Motor neuron (in vitro differentiated cells): ENCODE data around the gene CFAP45. TPM values are rescaled to one million over a fixed set of nuclear protein-coding genes. Genes with fewer than 3 reads are reported as not detected.
A peak's percentile ranks its signal among the peaks of the same experiment; 100 is the strongest.

Experiments used
- ATAC-seq, 8 experiments: fragments of 200-7000 bp; cut with Tn5 transposase; replicated peaks in 6 of 8; 2 replicates each; pipeline ENCODE4 v1.8.0; 2021; ENCODE audit warnings: mild to moderate bottlenecking in 8 of 8, moderate library complexity in 8 of 8
- H3K27ac ChIP-seq, 2 donors: fragments of 250-450 bp; sonication (Bioruptor Pico); 2 replicates each; pipeline ENCODE4 v1.9.0; 2021; ENCODE audit warnings: antibody characterized with exemption in 2 of 2, mild to moderate bottlenecking in 2 of 2, moderate library complexity in 1 of 2
- H3K4me1 ChIP-seq, 2 donors: fragments of 250-450 bp; sonication (Bioruptor Pico); replicated peaks in 1 of 2; 2 replicates each; pipeline ENCODE4 v1.6.1; 2021; ENCODE audit warnings: antibody characterized with exemption in 2 of 2, mild to moderate bottlenecking in 2 of 2, moderate library complexity in 1 of 2
- H3K4me3 ChIP-seq, 5 donors: fragments of 250-450 bp; sonication (Bioruptor Pico); 2 replicates each; pipeline ENCODE4 v1.9.0; 2021; ENCODE audit warnings: antibody characterized with exemption in 5 of 5, mild to moderate bottlenecking in 5 of 5, moderate library complexity in 4 of 5
- WGBS, 10 experiments: fragments of 450-650 bp; shearing (Covaris generic); methylation state at CpG; one replicate each; pipeline ENCODE4 v1.0.0; 2022; 5-methylcytosine and 5-hydroxymethylcytosine counted together
- in situ Hi-C, 9 experiments: fragments of 400-800 bp; cut with MboI; loops; one replicate each; pipeline ENCODE4 v1.15.0; 2021; ENCODE audit warnings: low sequenced_read_pairs in 9 of 9, low pct_unique_long_range_greater_than_20kb in 2 of 9; ENCODE audit not compliant: unreplicated experiment in 9 of 9
- total RNA-seq, 8 experiments: library from RNA; unstranded; fragments of 300-600 nt; gene quantifications; 2 replicates each; pipeline versions ENCODE4 v1.2.3 to v1.2.4, GENCODE V29; 2022

The CFAP45 gene
- total RNA-seq, 8 experiments from 2014 or later = 0.50 to 30.7 (median 1.2) TPM

GRCh38 chr1:159934136-159935039 is 34.4 kb upstream of the CFAP45 start:
- WGBS, 10 experiments = 17 to 100% (median 97%) methylated on average over 1 to 2 of the region's 14 CpGs; no CpG with 5 or more reads in 2 of the 10 experiments
- ATAC-seq = no peak
- Histone ChIP-seq H3K4me3 (no peak overlapping the region), H3K27ac (no peak overlapping the region), H3K4me1 (peaks cover 17 to 19% of the 10 kb centered on the region in 2 donors)
- in situ Hi-C loops = loop anchor here in 4 of 9 experiments (5.0 to 25.0 kb wide), 6 partner anchors 70 to 303 kb away; partner anchors contain the start of genes IGSF8 (in 2 of the 4), KCNJ9 (in 2 of the 4), DUSP23 (in 1 of the 4) and KCNJ10 (in 1 of the 4)

- Histone ChIP-seq H3K27ac (no peak overlapping the region), H3K4me3 (no peak overlapping the region), H3K4me1 (peaks cover 17 to 19% of the 10 kb centered on the region in 2 donors)
- in situ Hi-C loops = loop anchor here in 4 of 9 experiments (10.0 to 25.0 kb wide), 5 partner anchors 71 to 304 kb away; partner anchors contain the start of genes IGSF8 (in 2 of the 4), KCNJ9 (in 2 of the 4), DUSP23 (in 1 of the 4) and KCNJ10 (in 1 of the 4)
- 60 to 100% (median 85%) methylated on average over 1 to 4 of the region's 4 CpGs; no CpG with 5 or more reads in 2 of the 10 experiments for WGBS, 10 experiments
- ATAC-seq = no peak
These were observed 33.4 kb upstream of the CFAP45 start for GRCh38 chr1:159933347-159933746.

GRCh38 chr1:159932296-159933285 is 32.6 kb upstream of the CFAP45 start:
- in situ Hi-C loops = loop anchor here in 4 of 9 experiments (10.0 to 25.0 kb wide), 5 partner anchors 72 to 305 kb away; partner anchors contain the start of genes IGSF8 (in 2 of the 4), KCNJ9 (in 2 of the 4), DUSP23 (in 1 of the 4) and KCNJ10 (in 1 of the 4)
- no peak overlapping the region for H3K27ac ChIP-seq
- H3K4me1 ChIP-seq = peaks cover 12% of the 10 kb centered on the region in 2 donors
- ATAC-seq = no peak
- 43 to 100% (median 87%) methylated on average over 1 to 9 of the region's 16 CpGs; no CpG with 5 or more reads in 1 of the 10 experiments for WGBS, 10 experiments
- no peak overlapping the region for H3K4me3 ChIP-seq

- 57 to 100% (median 93%) methylated on average over 1 to 3 of the region's 3 CpGs; no CpG with 5 or more reads in 5 of the 10 experiments for WGBS, 10 experiments
- H3K27ac ChIP-seq = no peak overlapping the region
- in situ Hi-C loops = loop anchor here in 4 of 9 experiments (10.0 to 25.0 kb wide), 5 partner anchors 73 to 306 kb away; partner anchors contain the start of genes IGSF8 (in 2 of the 4), KCNJ9 (in 2 of the 4), DUSP23 (in 1 of the 4) and KCNJ10 (in 1 of the 4)
- H3K4me1 ChIP-seq = peaks cover 4% of the 10 kb centered on the region in 2 donors
- peak in 2 of 8 experiments; percentile 46 to 51 for ATAC-seq
- H3K4me3 ChIP-seq = no peak overlapping the region
These were observed 31.8 kb upstream of the CFAP45 start for GRCh38 chr1:159931795-159932173.

- H3K4me3 ChIP-seq = no peak overlapping the region
- H3K27ac ChIP-seq = no peak overlapping the region
- in situ Hi-C loops = loop anchor here in 4 of 9 experiments (10.0 to 25.0 kb wide), 5 partner anchors 74 to 306 kb away; partner anchors contain the start of genes IGSF8 (in 2 of the 4), KCNJ9 (in 2 of the 4), DUSP23 (in 1 of the 4) and KCNJ10 (in 1 of the 4)
- 40 to 100% (median 81%) methylated on average over 1 to 7 of the region's 13 CpGs; no CpG with 5 or more reads in 4 of the 10 experiments for WGBS, 10 experiments
- peaks cover 0 to under 1% of the 10 kb centered on the region in 2 donors for H3K4me1 ChIP-seq
- no peak for ATAC-seq
These were observed 31.3 kb upstream of the CFAP45 start for GRCh38 chr1:159931101-159931794.

- Histone ChIP-seq H3K27ac (no peak overlapping the region), H3K4me3 (no peak overlapping the region), H3K4me1 (peaks cover 5 to 6% of the 10 kb centered on the region in 2 donors)
- ATAC-seq = no peak
- in situ Hi-C loops = loop anchor here in 4 of 9 experiments (10.0 to 25.0 kb wide), 5 partner anchors 74 to 307 kb away; partner anchors contain the start of genes IGSF8 (in 2 of the 4), KCNJ9 (in 2 of the 4), DUSP23 (in 1 of the 4) and KCNJ10 (in 1 of the 4)
- 93 to 100% (median 98%) methylated on average over 1 to 7 of the region's 8 CpGs; no CpG with 5 or more reads in 7 of the 10 experiments for WGBS, 10 experiments
These were observed 30.7 kb upstream of the CFAP45 start for GRCh38 chr1:159930634-159931033.

- Histone ChIP-seq H3K27ac (no peak overlapping the region), H3K4me1 (peaks cover 5 to 7% of the 10 kb centered on the region in 2 donors), H3K4me3 (no peak overlapping the region)
- ATAC-seq = no peak
- 95 to 100% methylated on average over 1 to 7 of the region's 11 CpGs; no CpG with 5 or more reads in 8 of the 10 experiments for WGBS, 10 experiments
- in situ Hi-C loops = loop anchor here in 4 of 9 experiments (10.0 to 25.0 kb wide), 5 partner anchors 75 to 307 kb away; partner anchors contain the start of genes IGSF8 (in 2 of the 4), KCNJ9 (in 2 of the 4), DUSP23 (in 1 of the 4) and KCNJ10 (in 1 of the 4)
These were observed 30.3 kb upstream of the CFAP45 start for GRCh38 chr1:159930216-159930615.

- ATAC-seq = peak in 1 of 8 experiments; percentile 2
- Histone ChIP-seq H3K4me3 (no peak overlapping the region), H3K27ac (no peak overlapping the region), H3K4me1 (peaks cover 7 to 9% of the 10 kb centered on the region in 2 donors)
- WGBS, 10 experiments = 76 to 100% (median 84%) methylated on average over 3 to 32 of the region's 48 CpGs; no CpG with 5 or more reads in 2 of the 10 experiments
- in situ Hi-C loops = loop anchor here in 4 of 9 experiments (10.0 to 25.0 kb wide), 5 partner anchors 75 to 308 kb away; partner anchors contain the start of genes IGSF8 (in 2 of the 4), KCNJ9 (in 2 of the 4), DUSP23 (in 1 of the 4) and KCNJ10 (in 1 of the 4)
These were observed 29.4 kb upstream of the CFAP45 start for GRCh38 chr1:159929155-159930051.

- no peak overlapping the region for H3K27ac ChIP-seq
- no peak overlapping the region for H3K4me3 ChIP-seq
- H3K4me1 ChIP-seq = peaks cover 12 to 17% of the 10 kb centered on the region in 2 donors
- no peak for ATAC-seq
- in situ Hi-C loops = loop anchor here in 3 of 9 experiments (25.0 kb wide), 3 partner anchors 141 to 309 kb away; partner anchors contain the start of genes IGSF8 (in 2 of the 3), KCNJ9 (in 2 of the 3) and DUSP23 (in 1 of the 3)
- 80 to 100% (median 100%) methylated on average over 1 to 3 of the region's 18 CpGs; no CpG with 5 or more reads in 7 of the 10 experiments for WGBS, 10 experiments
These were observed 28.6 kb upstream of the CFAP45 start for GRCh38 chr1:159928491-159929050.
